SK-N-SH (cell line): ENCODE results near the gene UFC1. TPM values are rescaled to one million over a fixed set of nuclear protein-coding genes. Genes with fewer than 3 reads are reported as not detected.

Experiments
- CTCF ChIA-PET: fragments of 300-600, 350-600 bp; formaldehyde crosslinking; extraction: SDS; loops from one replicate; lab custom pipeline; 2021; lab: Yijun Ruan, JAX
- POLR2A ChIA-PET: fragments of 350-600 bp; sonication (Branson Sonifier 250); formaldehyde crosslinking; extraction: SDS; loops from one replicate; lab custom pipeline; 2020; ENCODE audit warnings: antibody characterized with exemption, inconsistent platforms; lab: Yijun Ruan, JAX
- DNase-seq: peaks from one replicate; pipeline ENCODE4 v3.0.0; 2012
- H2AFZ ChIP-seq: fragments of 200-600 bp; sonication (generic); 2 replicates; pipeline ENCODE4 v1.8.1; 2016; ENCODE audit warnings: antibody characterized with exemption, mild to moderate bottlenecking, low read depth
- H3F3A ChIP-seq: fragments of 200-600 bp; sonication (generic); replicated peaks from 2 replicates; pipeline ENCODE3; 2016; ENCODE audit warnings: antibody characterized with exemption, mild to moderate bottlenecking; ENCODE audit not compliant: insufficient read depth
- H3K27ac ChIP-seq, 2 experiments: fragments of 200-500 bp in 1 of 2; fragments of 200-600 bp in 1 of 2; sonication (Bioruptor generic) in 1 of 2; sonication (generic), shearing (Covaris generic) in 1 of 2; 2 replicates each; pipeline versions ENCODE4 v1.5.1 to v1.6.1; 2014 to 2016; ENCODE audit warnings: low read depth in 2 of 2, inconsistent platforms in 1 of 2, low read length in 1 of 2, mild to moderate bottlenecking in 1 of 2, mixed read lengths in 1 of 2
- H3K27me3 ChIP-seq: fragments of 200-600 bp; sonication (generic), shearing (Covaris generic); 2 replicates; pipeline ENCODE4 v1.6.1; 2016; ENCODE audit warnings: mixed run types; ENCODE audit not compliant: insufficient read depth
- H3K36me3 ChIP-seq, 2 experiments: fragments of 200-500 bp in 1 of 2; fragments of 200-600 bp in 1 of 2; sonication (Bioruptor generic) in 1 of 2; sonication (generic) in 1 of 2; replicated peaks in 1 of 2; 2 replicates each; pipeline versions ENCODE3 to v1.5.1; 2014 to 2016; ENCODE audit warnings: low read length in 1 of 2, mild to moderate bottlenecking in 1 of 2; ENCODE audit not compliant: insufficient read depth in 2 of 2, control insufficient read depth in 1 of 2
- H3K4me1 ChIP-seq, 2 experiments: fragments of 200-500 bp in 1 of 2; fragments of 200-600 bp in 1 of 2; sonication (Bioruptor generic) in 1 of 2; sonication (generic), shearing (Covaris generic) in 1 of 2; 2 replicates each; pipeline versions ENCODE4 v1.5.1 to v1.6.1; 2014 to 2016; ENCODE audit warnings: low read depth in 1 of 2, low read length in 1 of 2, mixed run types in 1 of 2; ENCODE audit not compliant: insufficient read depth in 2 of 2, control insufficient read depth in 1 of 2
- H3K4me2 ChIP-seq: fragments of 200-600 bp; sonication (generic), shearing (Covaris generic); 2 replicates; pipeline ENCODE4 v1.6.1; 2017; ENCODE audit warnings: mixed run types
- H3K4me3 ChIP-seq, 2 experiments: fragments of 200-500 bp in 1 of 2; fragments of 200-600 bp in 1 of 2; sonication (Bioruptor generic) in 1 of 2; sonication (generic), shearing (Covaris generic) in 1 of 2; 2 replicates each; pipeline versions ENCODE4 v1.5.1 to v1.8.1; 2014 to 2016; ENCODE audit warnings: low read depth in 2 of 2, inconsistent platforms in 1 of 2, low read length in 1 of 2, mild to moderate bottlenecking in 1 of 2, mixed read lengths in 1 of 2, moderate library complexity in 1 of 2
- H3K79me2 ChIP-seq: fragments of 200-600 bp; sonication (generic); 2 replicates; pipeline ENCODE4 v1.8.1; 2017; ENCODE audit warnings: mild to moderate bottlenecking; ENCODE audit not compliant: insufficient read depth
- H3K9ac ChIP-seq: fragments of 200-600 bp; sonication (generic); 2 replicates; pipeline ENCODE4 v1.6.1; 2017; ENCODE audit warnings: mixed run types
- H3K9me2 ChIP-seq: fragments of 200-600 bp; sonication (generic); 2 replicates; pipeline ENCODE4 v1.6.1; 2017; ENCODE audit warnings: mixed run types
- H3K9me3 ChIP-seq: fragments of 200-600 bp; sonication (generic); 2 replicates; pipeline ENCODE4 v1.6.1; 2017; ENCODE audit warnings: mixed run types, mild to moderate bottlenecking, moderate library complexity
- H4K20me1 ChIP-seq: fragments of 200-600 bp; sonication (generic); 2 replicates; pipeline ENCODE4 v1.6.1; 2017; ENCODE audit warnings: mild to moderate bottlenecking, mixed run types; ENCODE audit not compliant: insufficient read depth
- EP300 ChIP-seq, 2 experiments: IDR thresholded peaks; 2 replicates each; pipeline versions ENCODE4 v1.4.0 to v1.6.1; 2012; ENCODE audit warnings: borderline replicate concordance in 1 of 2, low read depth in 1 of 2, low read length in 1 of 2
- EZH2phosphoT487 ChIP-seq: fragments of 200-600 bp; sonication (generic); IDR thresholded peaks from 2 replicates; pipeline ENCODE4 v1.6.1; 2017; ENCODE audit warnings: low read depth, mixed run types, mild to moderate bottlenecking, antibody characterized with exemption, moderate library complexity, borderline replicate concordance
- GABPA ChIP-seq: IDR thresholded peaks from 2 replicates; pipeline ENCODE4 v1.4.0; 2012; ENCODE audit warnings: low read depth, mild to moderate bottlenecking
- JUND ChIP-seq: IDR thresholded peaks from 2 replicates; pipeline ENCODE4 v1.4.0; 2012
- MAX ChIP-seq: IDR thresholded peaks from 2 replicates; pipeline ENCODE4 v1.4.0; 2012; ENCODE audit warnings: low read depth
- MEF2A ChIP-seq: IDR thresholded peaks from 2 replicates; pipeline ENCODE4 v1.4.0; 2012; ENCODE audit warnings: low read depth, borderline replicate concordance
- NRF1 ChIP-seq: IDR thresholded peaks from 2 replicates; pipeline ENCODE4 v1.6.1; 2012; ENCODE audit warnings: low read depth, mild to moderate bottlenecking, low read length
- POLR2AphosphoS5 ChIP-seq: IDR thresholded peaks from 2 replicates; pipeline ENCODE4 v1.6.1; 2012; ENCODE audit warnings: low read depth, low read length
- RCOR1 ChIP-seq: fragments of 150-350 bp; IDR thresholded peaks from 2 replicates; pipeline ENCODE4 v1.6.1; 2017; ENCODE audit warnings: antibody characterized with exemption, low read length
- TEAD4 ChIP-seq: IDR thresholded peaks from 2 replicates; pipeline ENCODE4 v1.4.0; 2012; ENCODE audit warnings: mild to moderate bottlenecking, borderline replicate concordance; ENCODE audit not compliant: insufficient read depth
- USF1 ChIP-seq: IDR thresholded peaks from 2 replicates; pipeline ENCODE4 v1.4.0; 2012; ENCODE audit warnings: low read depth, borderline replicate concordance
- USF2 ChIP-seq: fragments of 150-350 bp; IDR thresholded peaks from 2 replicates; pipeline ENCODE4 v1.6.1; 2017; ENCODE audit warnings: antibody characterized with exemption, low read length, low read depth, borderline replicate concordance
- ZBTB33 ChIP-seq: IDR thresholded peaks from 2 replicates; pipeline ENCODE4 v1.4.0; 2012; ENCODE audit warnings: low read depth, borderline replicate concordance
- WGBS: methylation state at CpG from one replicate; pipeline ENCODE4 v1.1.6; 2017; ENCODE audit warnings: low lambda C conversion rate; 5-methylcytosine and 5-hydroxymethylcytosine counted together
- polyA plus RNA-seq, 3 experiments: library from polyadenylated mRNA; depleted of rRNA; stranded (reverse); fragments of >200 nt; gene quantifications; 2 replicates each; pipeline ENCODE4 v1.2.3, GENCODE V29; 2012

The UFC1 gene
- polyA plus RNA-seq, 1 of the 3 experiments (the other 2 are of a cell fraction): 150 TPM

- TF ChIP-seq USF1 (no peak), POLR2AphosphoS5 (peak; percentile 77), TEAD4 (no peak), EZH2phosphoT487 (no peak), JUND (no peak), MEF2A (no peak), GABPA (no peak), ZBTB33 (no peak), NRF1 (no peak), MAX (peak; percentile 77), USF2 (no peak), RCOR1 (0 out of 2 replicates have a peak, but pooled peaks have one; percentile 21)
These were observed 43.0 kb downstream of the UFC1 start (continued) for GRCh38 chr1:161196521-161197451.

GRCh38 chr1:161197560-161198193 is 43.9 kb downstream of the UFC1 start:
- Histone ChIP-seq H4K20me1 (no peaks in the 10 kb centered on the region), H3K4me3 (peak overlapping the region; percentile 42 to 57), H3K27ac (peak overlapping the region; percentile 84 to 99), H3K9me2 (no peaks in the 10 kb centered on the region), H3K9ac (peak overlapping the region; percentile 66), H3K4me2 (peak overlapping the region; percentile 79), H2AFZ (peak overlapping the region; percentile 94), H3K4me1 (peaks cover 28 to 75% of the 10 kb centered on the region in 2 experiments), H3F3A (peaks cover 4% of the 10 kb centered on the region), H3K27me3 (no peaks in the 10 kb centered on the region), H3K9me3 (no peaks in the 10 kb centered on the region), H3K36me3 (peaks cover 0 to 4% of the 10 kb centered on the region in 2 experiments), H3K79me2 (peaks cover 5% of the 10 kb centered on the region)
- CTCF ChIA-PET: interaction anchor here (0.8 to 7.0 kb wide), 6 partner anchors 11 to 184 kb away, joined by 3 to 62 read pairs (median 4); partner anchors contain the start of gene TOMM40L
- 56% methylated on average over 11 of the region's 11 CpGs for WGBS
- TF ChIP-seq EP300 (IDR thresholded peaks at IDR 0.05; ENCODE audit: borderline replicate concordance in 1 of 2, low read depth in 1 of 2, low read length in 1 of 2): 0 out of 4 replicates have a peak, but pooled peaks of 1 of the 2 experiments have one; percentile 17
- TF ChIP-seq ZBTB33: no peak
- POLR2A ChIA-PET: interaction anchor here (0.6 to 1.5 kb wide), 6 partner anchors 11 to 529 kb away, joined by 3 to 7 read pairs (median 4); partner anchors contain the start of genes PPOX and TOMM40L
- no peak for DNase-seq
